Left forelimb (tissue), 1 donor: ENCODE measurements around the gene RWDD4.

Experiments
- DNase-seq: peaks from one replicate; pipeline ENCODE4 v3.0.0-alpha.2; 2018; ENCODE audit warnings: low spot score

The RWDD4 gene

GRCh38 chr4:183600189-183600685 is 58.7 kb downstream of the RWDD4 start:
- no peak for DNase-seq

- DNase-seq = no peak
These were observed 59.3 kb downstream of the RWDD4 start for GRCh38 chr4:183599690-183600089.

- DNase-seq = no peak
These were observed 59.7 kb downstream of the RWDD4 start for GRCh38 chr4:183599284-183599683.

GRCh38 chr4:183596067-183596757 is 62.8 kb downstream of the RWDD4 start:
- no peak for DNase-seq

- DNase-seq = no peak
These were observed 64.2 kb downstream of the RWDD4 start for GRCh38 chr4:183594823-183595222.

GRCh38 chr4:183591301-183591700 is 67.7 kb downstream of the RWDD4 start:
- no peak for DNase-seq
